SH-SY5Y (cell line): Measurements from ENCODE around the gene ADAMTS3.

ENCODE experiments used
- GATA2 ChIP-seq: IDR thresholded peaks from 2 replicates; pipeline ENCODE4 v1.6.1; 2011; ENCODE audit warnings: mild to moderate bottlenecking, low read depth, low read length
- GATA3 ChIP-seq: IDR thresholded peaks from 2 replicates; pipeline ENCODE4 v1.6.1; 2011; ENCODE audit warnings: low read depth, mild to moderate bottlenecking, low read length, moderate library complexity

The ADAMTS3 gene

GRCh38 chr4:72427057-72427456, 142.0 kb downstream of the ADAMTS3 start:
- TF ChIP-seq GATA3 (no peak), GATA2 (no peak)

- peak; percentile 99 for TF ChIP-seq GATA3
- TF ChIP-seq GATA2 = peak; percentile 79
Observed at GRCh38 chr4:72424006-72424405, 145.0 kb downstream of the ADAMTS3 start.

- TF ChIP-seq GATA2 (no peak), GATA3 (no peak)
Observed at GRCh38 chr4:72422416-72422815, 146.6 kb downstream of the ADAMTS3 start.

- TF ChIP-seq GATA2 (peak; percentile 27; the same call in 1 of the 2 replicates), GATA3 (no peak)
Observed at GRCh38 chr4:72418458-72418857, 150.6 kb downstream of the ADAMTS3 start.

GRCh38 chr4:72410158-72410557, 158.9 kb downstream of the ADAMTS3 start:
- TF ChIP-seq GATA2 = no peak
- TF ChIP-seq GATA3 = no peak

- no peak for TF ChIP-seq GATA2
- no peak for TF ChIP-seq GATA3
Observed at GRCh38 chr4:72408568-72408967, 160.5 kb downstream of the ADAMTS3 start.

GRCh38 chr4:72405417-72405816, 163.6 kb downstream of the ADAMTS3 start:
- TF ChIP-seq GATA3 (no peak), GATA2 (no peak)

- TF ChIP-seq GATA3 = no peak
- TF ChIP-seq GATA2 = no peak
Observed at GRCh38 chr4:72397314-72397713, 171.7 kb downstream of the ADAMTS3 start.

- TF ChIP-seq GATA2 (no peak), GATA3 (no peak)
Observed at GRCh38 chr4:72394012-72394663, 174.9 kb downstream of the ADAMTS3 start.

GRCh38 chr4:72391281-72391680, 177.7 kb downstream of the ADAMTS3 start:
- TF ChIP-seq GATA3 = no peak
- TF ChIP-seq GATA2 = no peak

GRCh38 chr4:72390409-72390808, 178.6 kb downstream of the ADAMTS3 start:
- TF ChIP-seq GATA3 = no peak
- TF ChIP-seq GATA2 = no peak

GRCh38 chr4:72388521-72388920, 180.5 kb downstream of the ADAMTS3 start:
- TF ChIP-seq GATA2 (no peak), GATA3 (no peak)

GRCh38 chr4:72387959-72388358, 181.1 kb downstream of the ADAMTS3 start:
- TF ChIP-seq GATA3 (no peak), GATA2 (no peak)

GRCh38 chr4:72383439-72383838, 185.6 kb downstream of the ADAMTS3 start:
- TF ChIP-seq GATA3 = no peak
- no peak for TF ChIP-seq GATA2

GRCh38 chr4:72378901-72379300, 190.1 kb downstream of the ADAMTS3 start:
- TF ChIP-seq GATA2 (no peak), GATA3 (no peak)

- TF ChIP-seq GATA2 = no peak
- TF ChIP-seq GATA3 = no peak
Observed at GRCh38 chr4:72377491-72378194, 191.4 kb downstream of the ADAMTS3 start.
